Measurements from ENCODE around the gene SMIM32. TPM values are rescaled to one million over a fixed set of nuclear protein-coding genes. Genes with fewer than 3 reads are reported as not detected.
A peak's percentile ranks its signal among the peaks of the same experiment; 100 is the strongest.

Gene SMIM32
- total and polyA plus RNA-seq, 7 donors = 0.06 to 0.82 (median 0.23) TPM; not detected in 3

DNA sequence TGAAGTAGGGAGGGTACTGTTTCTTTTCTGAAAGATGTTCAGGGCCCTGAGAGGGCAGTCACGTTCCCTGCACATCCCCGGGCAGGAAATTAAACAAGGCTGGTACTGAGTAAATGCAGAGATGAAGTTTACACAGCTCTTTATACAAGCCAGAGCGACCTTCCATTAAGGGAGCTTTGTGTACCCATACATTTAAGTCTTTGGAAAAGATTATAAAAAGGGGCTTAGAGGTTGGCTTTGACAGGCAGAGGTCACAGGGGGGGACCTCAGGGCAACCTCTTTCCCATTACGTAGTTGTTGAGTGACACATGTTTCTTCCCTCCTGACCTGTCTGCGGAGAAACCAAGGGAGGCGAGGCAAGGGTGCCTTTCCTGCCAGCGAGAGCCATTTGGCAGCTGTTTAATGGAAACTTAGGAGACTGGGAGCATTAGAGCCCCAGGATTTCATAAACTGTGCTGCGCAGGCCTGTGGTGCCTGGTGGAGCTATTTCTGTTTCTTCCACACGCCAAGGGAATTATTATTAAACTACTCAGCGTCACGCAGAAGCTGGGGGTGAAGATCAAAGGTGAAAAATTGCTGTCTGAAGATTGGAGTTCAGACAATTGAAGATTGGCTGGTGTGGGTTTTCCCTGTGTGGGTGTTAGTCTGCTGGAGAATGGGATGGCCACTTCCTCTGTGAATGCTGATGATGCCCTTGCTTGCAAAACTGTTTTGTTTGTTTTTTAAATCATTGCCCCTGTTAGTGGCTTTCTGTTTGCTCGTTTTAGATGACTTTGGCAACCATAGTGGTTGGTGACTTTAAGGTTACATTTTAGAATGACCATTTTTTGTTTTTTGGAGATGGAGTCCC lies 3.2 kb upstream of the SMIM32 start:
- Histone ChIP-seq H3K27ac (no peak overlapping the region), H3K9me3 (no peaks in the 10 kb centered on the region), H3K4me1 (peaks cover 9% of the 10 kb centered on the region), H3K4me3 (no peak overlapping the region), H3K36me3 (ENCODE audit: insufficient read depth in 1 of 2, low read depth in 1 of 2) (no peaks in the 10 kb centered on the region), H3K27me3 (ENCODE audit: insufficient read depth in 3 of 3, low read length in 2 of 3) (peaks cover 0 to 23% (median 0%) of the 10 kb centered on the region in 3 donors)
- 50 to 61% (median 59%) methylated on average over 12 of the region's 12 CpGs for WGBS, 3 donors
- intact Hi-C loops (cut with DNase I) = no loop called here
- DNase-seq (no peak), ATAC-seq (peak in 1 of 4 donors; percentile 24)
- TF ChIP-seq, protein P1, sequence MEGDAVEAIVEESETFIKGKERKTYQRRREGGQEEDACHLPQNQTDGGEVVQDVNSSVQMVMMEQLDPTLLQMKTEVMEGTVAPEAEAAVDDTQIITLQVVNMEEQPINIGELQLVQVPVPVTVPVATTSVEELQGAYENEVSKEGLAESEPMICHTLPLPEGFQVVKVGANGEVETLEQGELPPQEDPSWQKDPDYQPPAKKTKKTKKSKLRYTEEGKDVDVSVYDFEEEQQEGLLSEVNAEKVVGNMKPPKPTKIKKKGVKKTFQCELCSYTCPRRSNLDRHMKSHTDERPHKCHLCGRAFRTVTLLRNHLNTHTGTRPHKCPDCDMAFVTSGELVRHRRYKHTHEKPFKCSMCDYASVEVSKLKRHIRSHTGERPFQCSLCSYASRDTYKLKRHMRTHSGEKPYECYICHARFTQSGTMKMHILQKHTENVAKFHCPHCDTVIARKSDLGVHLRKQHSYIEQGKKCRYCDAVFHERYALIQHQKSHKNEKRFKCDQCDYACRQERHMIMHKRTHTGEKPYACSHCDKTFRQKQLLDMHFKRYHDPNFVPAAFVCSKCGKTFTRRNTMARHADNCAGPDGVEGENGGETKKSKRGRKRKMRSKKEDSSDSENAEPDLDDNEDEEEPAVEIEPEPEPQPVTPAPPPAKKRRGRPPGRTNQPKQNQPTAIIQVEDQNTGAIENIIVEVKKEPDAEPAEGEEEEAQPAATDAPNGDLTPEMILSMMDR (IDR thresholded peaks at IDR 0.05) = no peak

DNA sequence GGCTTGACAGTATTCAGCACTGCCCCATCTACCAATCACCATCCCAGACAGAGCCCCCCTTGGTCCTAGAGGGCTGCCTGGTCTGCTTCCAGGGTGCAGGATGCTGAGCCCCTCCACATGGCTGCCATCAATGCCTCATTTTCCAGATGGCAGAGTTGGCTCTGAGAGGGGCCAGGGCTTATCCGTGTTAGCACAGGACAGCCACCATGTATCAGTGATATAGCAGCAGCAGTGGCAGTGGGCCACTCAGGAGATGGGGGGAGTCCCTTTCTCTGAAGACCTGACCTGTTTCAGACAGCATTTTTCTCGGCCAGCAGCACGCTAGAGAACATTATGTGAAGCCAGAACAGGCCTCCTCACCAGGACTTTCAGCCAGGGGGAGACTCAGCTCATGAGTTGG lies 1.6 kb upstream of the SMIM32 start:
- no peak overlapping the region for H3K27ac ChIP-seq
- peaks cover 0 to 23% (median 0%) of the 10 kb centered on the region in 3 donors for H3K27me3 ChIP-seq (ENCODE audit: insufficient read depth in 3 of 3, low read length in 2 of 3)
- intact Hi-C loops (cut with DNase I) = no loop called here
- 81 to 91% (median 89%) methylated on average over 3 of the region's 3 CpGs for WGBS, 3 donors
- no peak for ATAC-seq
- H3K36me3 ChIP-seq (ENCODE audit: insufficient read depth in 1 of 2, low read depth in 1 of 2) = no peaks in the 10 kb centered on the region
- TF ChIP-seq, protein P1 (IDR thresholded peaks at IDR 0.05) = no peak
- no peaks in the 10 kb centered on the region for H3K9me3 ChIP-seq
- H3K4me1 ChIP-seq = peaks cover 9% of the 10 kb centered on the region
- DNase-seq = no peak
- no peak overlapping the region for H3K4me3 ChIP-seq

DNA sequence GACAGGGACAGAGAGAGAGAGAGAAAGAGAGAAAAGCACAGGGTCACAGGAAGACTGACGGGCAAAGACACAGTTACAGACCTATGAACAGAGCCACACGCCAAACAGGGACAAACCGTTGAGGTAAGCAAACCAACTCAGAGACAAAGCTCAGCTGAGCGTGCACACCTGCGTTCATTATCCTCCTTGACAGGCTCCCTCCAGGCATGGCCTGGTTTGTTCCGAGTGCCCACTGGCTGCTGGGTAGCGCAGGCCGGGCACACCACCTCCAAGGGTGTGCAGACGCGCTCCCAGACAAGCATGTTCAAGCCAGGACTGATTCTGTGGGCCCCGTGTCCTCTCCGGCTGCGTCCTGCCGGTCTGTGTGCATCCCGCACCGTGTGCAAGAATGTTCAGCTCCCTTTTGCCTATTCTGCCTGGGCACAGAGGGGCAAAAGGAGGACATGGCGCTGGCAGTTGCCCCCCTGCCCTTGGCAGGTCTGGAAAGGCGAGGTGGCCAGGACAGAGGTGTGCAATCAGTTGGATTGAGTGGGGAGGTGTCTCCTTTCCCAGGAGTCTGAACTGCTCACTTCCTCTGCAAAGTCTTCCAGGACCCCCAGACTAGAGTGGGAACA lies 467 bp upstream of the SMIM32 start:
- Histone ChIP-seq H3K4me1 (peaks cover 9% of the 10 kb centered on the region), H3K36me3 (ENCODE audit: insufficient read depth in 1 of 2, low read depth in 1 of 2) (peaks cover 0 to 6% of the 10 kb centered on the region in 2 donors), H3K27me3 (ENCODE audit: insufficient read depth in 3 of 3, low read length in 2 of 3) (peaks cover 0 to 23% (median 0%) of the 10 kb centered on the region in 3 donors), H3K9me3 (no peaks in the 10 kb centered on the region), H3K27ac (no peak overlapping the region), H3K4me3 (peak overlapping the region; percentile 61)
- ATAC-seq (peak in 3 of 4 donors; percentile 4 to 19 (median 15)), DNase-seq (no peak)
- 48 to 62% (median 54%) methylated on average over 18 of the region's 18 CpGs for WGBS, 3 donors
- intact Hi-C loops (cut with DNase I) = no loop called here
- TF ChIP-seq, protein P1 (IDR thresholded peaks at IDR 0.05) = no peak

DNA sequence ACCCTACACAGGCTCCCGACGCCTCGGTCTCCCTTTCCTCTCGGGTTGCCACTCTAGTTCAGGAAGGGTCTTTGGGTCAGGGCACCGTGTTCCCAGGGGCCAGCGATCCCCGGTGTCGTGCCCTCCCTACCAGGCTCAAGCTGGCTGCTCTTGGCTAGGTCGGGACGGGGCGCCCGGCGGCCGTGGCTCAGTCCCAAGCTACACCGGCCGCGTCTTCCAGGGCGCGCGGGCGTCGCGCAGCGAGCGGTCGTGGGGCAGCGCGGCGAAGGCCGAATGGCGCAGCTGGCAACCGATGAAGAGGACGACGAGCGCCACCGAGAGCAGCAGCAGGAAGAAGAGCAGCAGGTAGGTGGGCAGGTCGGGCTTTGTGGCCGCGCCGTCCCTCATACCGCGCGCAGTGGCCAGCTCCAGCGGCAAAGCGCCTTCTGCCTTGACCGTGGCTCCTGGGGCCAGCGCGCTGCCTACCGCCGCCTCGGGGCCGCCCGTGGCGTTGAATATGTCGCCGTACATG lies 892 bp downstream of the SMIM32 start:
- peaks cover 0 to 23% (median 0%) of the 10 kb centered on the region in 3 donors for H3K27me3 ChIP-seq (ENCODE audit: insufficient read depth in 3 of 3, low read length in 2 of 3)

More for the DNA sequence above, 892 bp downstream of the SMIM32 start:
- Histone ChIP-seq H3K36me3 (ENCODE audit: insufficient read depth in 1 of 2, low read depth in 1 of 2) (peaks cover 3 to 15% of the 10 kb centered on the region in 2 donors), H3K4me1 (peaks cover 9% of the 10 kb centered on the region), H3K27ac (no peak overlapping the region), H3K9me3 (no peaks in the 10 kb centered on the region), H3K4me3 (peak overlapping the region; percentile 61)
- peak; percentile 45 to 62 (median 60) for ATAC-seq
- 0 to 1% (median 1%) methylated on average over 42 to 56 of the region's 56 CpGs for WGBS, 3 donors
- TF ChIP-seq, protein P1 (IDR thresholded peaks at IDR 0.05) = no peak
- DNase-seq = no peak
- intact Hi-C loops (cut with DNase I) = no loop called here

Data from psoas muscle (tissue), 8 donors.